CD14-positive monocyte (primary cell): ENCODE results near the gene EFNA1. TPM values are rescaled to one million over a fixed set of nuclear protein-coding genes. Genes with fewer than 3 reads are reported as not detected.
A peak's percentile ranks its signal among the peaks of the same experiment; 100 is the strongest.

Experiments used
- DNase-seq, 3 donors: peaks; one replicate each; pipeline ENCODE4 v3.0.0-alpha.2; 2011 to 2022
- H2AFZ ChIP-seq: 2 replicates; pipeline ENCODE4 v1.6.0; 2012; ENCODE audit warnings: mild to moderate bottlenecking, low read depth, low read length, inconsistent platforms; ENCODE audit not compliant: insufficient read depth, poor library complexity, severe bottlenecking
- H3K27ac ChIP-seq, 2 donors: 1 replicate in 1 of 2; 2 replicates in 1 of 2; pipeline ENCODE4 v1.5.1; 2012 to 2013; ENCODE audit warnings: low read length in 2 of 2, control low read depth in 1 of 2, inconsistent platforms in 1 of 2, low read depth in 1 of 2, mild to moderate bottlenecking in 1 of 2
- H3K27me3 ChIP-seq, 2 donors: one replicate each; pipeline versions ENCODE4 v1.6.0 to v1.6.1; 2011 to 2013; ENCODE audit warnings: low read length in 2 of 2; ENCODE audit not compliant: control insufficient read depth in 2 of 2, insufficient read depth in 2 of 2
- H3K36me3 ChIP-seq, 2 donors: replicated peaks in 1 of 2; 1 replicate in 1 of 2; 2 replicates in 1 of 2; pipeline versions ENCODE4 v1.5.1 to v1.6.1; 2012 to 2013; ENCODE audit warnings: low read length in 2 of 2, control low read depth in 1 of 2, inconsistent platforms in 1 of 2, mild to moderate bottlenecking in 1 of 2; ENCODE audit not compliant: insufficient read depth in 2 of 2, control insufficient read depth in 1 of 2
- H3K4me1 ChIP-seq, 2 donors: 1 replicate in 1 of 2; 2 replicates in 1 of 2; pipeline versions ENCODE4 v1.5.1 to v1.6.1; 2012 to 2013; ENCODE audit warnings: low read length in 2 of 2, control low read depth in 1 of 2, inconsistent platforms in 1 of 2, mild to moderate bottlenecking in 1 of 2, moderate library complexity in 1 of 2; ENCODE audit not compliant: insufficient read depth in 2 of 2, control insufficient read depth in 1 of 2
- H3K4me2 ChIP-seq: replicated peaks from 2 replicates; pipeline ENCODE3; 2012; ENCODE audit warnings: low read length, moderate library complexity, mild to moderate bottlenecking; ENCODE audit not compliant: poor library complexity, severe bottlenecking; ENCODE audit errors: extremely low read depth
- H3K4me3 ChIP-seq, 3 experiments: fragments of 200-600 bp in 1 of 3; sonication (generic) in 1 of 3; replicated peaks in 1 of 3; 1 replicate in 2 of 3; 2 replicates in 1 of 3; pipeline ENCODE4 v1.5.1; 2011 to 2013; ENCODE audit warnings: low read length in 3 of 3, mild to moderate bottlenecking in 3 of 3, control low read depth in 2 of 3, low read depth in 2 of 3, inconsistent platforms in 1 of 3, moderate library complexity in 1 of 3
- H3K79me2 ChIP-seq: 2 replicates; pipeline ENCODE4 v1.6.0; 2012; ENCODE audit warnings: mild to moderate bottlenecking, control low read depth, inconsistent platforms, low read length, moderate library complexity; ENCODE audit not compliant: insufficient read depth
- H3K9ac ChIP-seq: 2 replicates; pipeline ENCODE4 v1.6.0; 2017; ENCODE audit warnings: low read length, mild to moderate bottlenecking; ENCODE audit not compliant: insufficient read depth, poor library complexity, severe bottlenecking
- H3K9me3 ChIP-seq, 2 donors: replicated peaks in 1 of 2; 1 replicate in 1 of 2; 2 replicates in 1 of 2; pipeline versions ENCODE4 v1.5.1 to v1.6.1; 2012 to 2013; ENCODE audit warnings: low read length in 2 of 2, control low read depth in 1 of 2; ENCODE audit not compliant: control insufficient read depth in 1 of 2, insufficient read depth in 1 of 2
- H4K20me1 ChIP-seq: 2 replicates; pipeline ENCODE4 v1.6.0; 2012; ENCODE audit warnings: mild to moderate bottlenecking, low read length, control low read depth, moderate library complexity; ENCODE audit not compliant: insufficient read depth
- H3K27ac Mint-ChIP-seq, 7 donors: one replicate each; pipeline ENCODE4 v1.8.0; 2020; ENCODE audit warnings: mild to moderate bottlenecking in 7 of 7, mixed read lengths in 7 of 7, moderate library complexity in 6 of 7, inconsistent platforms in 2 of 7
- H3K27me3 Mint-ChIP-seq, 3 donors: one replicate each; pipeline ENCODE4 v1.8.0; 2021 to 2022; ENCODE audit warnings: low read depth in 3 of 3, mild to moderate bottlenecking in 3 of 3, mixed read lengths in 3 of 3, moderate library complexity in 3 of 3, inconsistent platforms in 1 of 3
- H3K36me3 Mint-ChIP-seq, 2 donors: one replicate each; pipeline ENCODE4 v1.8.0; 2020; ENCODE audit warnings: mixed read lengths in 2 of 2, inconsistent platforms in 1 of 2, mild to moderate bottlenecking in 1 of 2
- H3K4me1 Mint-ChIP-seq: one replicate; pipeline ENCODE4 v1.8.0; 2020; ENCODE audit warnings: mild to moderate bottlenecking, mixed read lengths
- H3K4me3 Mint-ChIP-seq, 2 donors: one replicate each; pipeline ENCODE4 v1.8.0; 2020; ENCODE audit warnings: mild to moderate bottlenecking in 2 of 2, mixed read lengths in 2 of 2, moderate library complexity in 1 of 2
- H3K9me3 Mint-ChIP-seq, 7 donors: one replicate each; pipeline ENCODE4 v1.8.0; 2020 to 2022; ENCODE audit warnings: mixed read lengths in 7 of 7, mild to moderate bottlenecking in 6 of 7, moderate library complexity in 6 of 7, inconsistent platforms in 2 of 7
- CTCF ChIP-seq: fragments of 200-600 bp; IDR thresholded peaks from one replicate; pipeline ENCODE4 v1.8.0; 2022; ENCODE audit warnings: antibody characterized with exemption, mild to moderate bottlenecking
- WGBS: methylation state at CpG from one replicate; pipeline ENCODE4 v1.1.5; 2013; ENCODE audit warnings: missing lambda C conversion rate; ENCODE audit not compliant: insufficient coverage; 5-methylcytosine and 5-hydroxymethylcytosine counted together
- intact Hi-C, 2 donors: fragments of 100-400 bp; cut with micrococcal nuclease; formaldehyde crosslinking; loops; one replicate each; pipeline versions ENCODE4 v1.15.0 to v1.15.1; 2023
- polyA plus RNA-seq, 3 donors: library from polyadenylated mRNA; depleted of rRNA in 1 of 3; unstranded in 2 of 3; stranded (reverse) in 1 of 3; fragments of 300-500 nt in 2 of 3; fragments of >200 nt in 1 of 3; fragmentation: Illumina TruSeq in 2 of 3; gene quantifications; 1 replicate in 2 of 3; 2 replicates in 1 of 3; pipeline ENCODE4 v1.2.3, GENCODE V29; 2012 to 2021

Gene EFNA1
- polyA plus RNA-seq, 3 donors, result 1.2 TPM; not detected in 2

GRCh38 chr1:155172732-155173477 lies 45.2 kb downstream of the EFNA1 start, which contains the start of gene KRTCAP2:
KRTCAP2 (minus strand) TSS chr1:155173304; CDS start chr1:155173224, 80 bp downstream.
- Mint-ChIP-seq H3K9me3 (no peaks in the 10 kb centered on the region), H3K27me3 (peaks cover 4 to 22% (median 21%) of the 10 kb centered on the region in 3 donors), H3K27ac (peak within 1 kb of the TSS; percentile 84 to 96 (median 93)), H3K4me3 (peak within 1 kb of the TSS; percentile 93 to 96), H3K36me3 (peaks cover 19 to 30% of the 10 kb centered on the region in 2 donors), H3K4me1 (peaks cover 36% of the 10 kb centered on the region)
- Histone ChIP-seq H3K4me3 (peak within 1 kb of the TSS; percentile 70 to 95 (median 91)), H3K27ac (peak within 1 kb of the TSS; percentile 69 to 90), H3K4me2 (peak within 1 kb of the TSS; percentile 86), H3K27me3 (no peaks in the 10 kb centered on the region), H3K79me2 (peaks cover 21% of the 10 kb centered on the region), H3K9me3 (no peaks in the 10 kb centered on the region), H3K4me1 (peaks cover 29 to 37% of the 10 kb centered on the region in 2 donors), H3K9ac (peak within 1 kb of the TSS; percentile 84), H2AFZ (peak within 1 kb of the TSS; percentile 96), H4K20me1 (no peaks in the 10 kb centered on the region), H3K36me3 (peaks cover 14 to 19% of the 10 kb centered on the region in 2 donors)
- WGBS, result under 1% methylated on average over 49 of the region's 57 CpGs
- DNase-seq, result peak; percentile 93 to 98 (median 95)
- peak; percentile 95 for TF ChIP-seq CTCF
- intact Hi-C loops, result loop anchor here in 1 of 2 donors (5.0 kb wide), 1 partner anchor 36 kb away; the partner anchor contains the start of gene SLC50A1

- Mint-ChIP-seq H3K4me3 (peak within 1 kb of the TSS; percentile 93 to 96), H3K27ac (peak within 1 kb of the TSS; percentile 84 to 96 (median 93)), H3K9me3 (no peaks in the 10 kb centered on the region), H3K4me1 (peaks cover 38% of the 10 kb centered on the region), H3K36me3 (peaks cover 19 to 27% of the 10 kb centered on the region in 2 donors), H3K27me3 (peaks cover 4 to 22% (median 21%) of the 10 kb centered on the region in 3 donors)
- H3K27me3 ChIP-seq, result no peaks in the 10 kb centered on the region
- H3K36me3 ChIP-seq, result peaks cover 14 to 19% of the 10 kb centered on the region in 2 donors
- no peaks in the 10 kb centered on the region for H3K9me3 ChIP-seq
- peak; percentile 67 for TF ChIP-seq CTCF
- H3K4me3 ChIP-seq, result peak within 1 kb of the TSS; percentile 70 to 95 (median 91)
- peak within 1 kb of the TSS; percentile 96 for H2AFZ ChIP-seq
- peak within 1 kb of the TSS; percentile 69 to 90 for H3K27ac ChIP-seq
- peaks cover 36 to 44% of the 10 kb centered on the region in 2 donors for H3K4me1 ChIP-seq
- no peaks in the 10 kb centered on the region for H4K20me1 ChIP-seq
- DNase-seq, result peak in 1 of 3 donors; percentile 17
- intact Hi-C loops, result loop anchor here in 1 of 2 donors (5.0 kb wide), 1 partner anchor 36 kb away; the partner anchor contains the start of gene SLC50A1
- peak within 1 kb of the TSS; percentile 86 for H3K4me2 ChIP-seq
- H3K79me2 ChIP-seq, result peaks cover 21% of the 10 kb centered on the region
- H3K9ac ChIP-seq, result peak within 1 kb of the TSS; percentile 84
- under 1% methylated on average over 20 of the region's 38 CpGs for WGBS
Measured at GRCh38 chr1:155173478-155174323, 46.0 kb downstream of the EFNA1 start, which contains the start of gene TRIM46. TRIM46 (plus strand) TSS chr1:155173849; CDS start chr1:155173967, 118 bp downstream.
